ENCODE results near the gene SRP9.
A peak's percentile ranks its signal among the peaks of the same experiment; 100 is the strongest.
"Not testable (repeated sequence)": the region's sequence is repeated elsewhere in the genome, so short reads cannot be mapped to it uniquely, and the experiment has no call there.

SRP9 gene

GRCh38 chr1:225757927-225758656, 19.5 kb upstream of the SRP9 start:
- DNase-seq: no peak

DNA sequence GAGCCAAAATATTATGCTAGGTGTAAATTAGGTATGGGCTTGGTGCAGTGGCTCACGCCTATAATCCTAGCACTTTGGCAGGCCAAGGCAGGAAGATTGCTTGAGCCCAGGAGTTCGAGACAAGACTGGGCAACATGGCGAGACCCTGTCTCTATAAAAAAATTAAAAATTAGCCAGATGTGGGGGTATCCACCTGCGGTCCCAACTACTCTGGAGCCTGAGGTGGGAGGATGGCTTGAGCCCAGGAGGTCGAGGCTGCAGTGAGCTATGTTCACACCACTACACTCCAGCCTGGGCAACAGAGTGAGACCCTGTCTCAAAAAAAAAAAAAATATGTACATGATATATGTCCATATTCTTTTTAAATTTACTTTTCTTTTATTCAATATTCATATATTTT, 17.7 kb upstream of the SRP9 start:
- DNase-seq: not testable (repeated sequence)

GRCh38 chr1:225760531-225760930, 17.1 kb upstream of the SRP9 start:
- no peak for DNase-seq

DNA sequence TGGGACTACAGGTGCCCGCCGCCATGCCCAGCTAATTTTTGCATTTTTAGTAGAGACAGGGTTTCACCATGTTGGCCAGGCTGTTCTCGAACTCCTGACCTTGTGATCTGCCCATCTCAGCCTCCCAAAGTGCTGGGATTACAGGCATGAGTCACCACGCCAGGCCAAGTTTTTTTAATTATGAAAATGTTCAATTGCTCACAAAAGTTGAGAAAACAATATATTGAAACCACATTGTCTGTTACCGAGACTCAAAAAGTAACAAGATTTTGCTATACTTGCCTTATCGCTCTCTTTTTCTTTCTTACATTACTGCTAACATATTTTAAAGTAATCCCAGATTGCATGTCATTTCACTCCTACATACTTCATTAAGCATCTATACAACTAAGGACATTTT, 16.2 kb upstream of the SRP9 start:
- not testable (repeated sequence) for DNase-seq

DNA sequence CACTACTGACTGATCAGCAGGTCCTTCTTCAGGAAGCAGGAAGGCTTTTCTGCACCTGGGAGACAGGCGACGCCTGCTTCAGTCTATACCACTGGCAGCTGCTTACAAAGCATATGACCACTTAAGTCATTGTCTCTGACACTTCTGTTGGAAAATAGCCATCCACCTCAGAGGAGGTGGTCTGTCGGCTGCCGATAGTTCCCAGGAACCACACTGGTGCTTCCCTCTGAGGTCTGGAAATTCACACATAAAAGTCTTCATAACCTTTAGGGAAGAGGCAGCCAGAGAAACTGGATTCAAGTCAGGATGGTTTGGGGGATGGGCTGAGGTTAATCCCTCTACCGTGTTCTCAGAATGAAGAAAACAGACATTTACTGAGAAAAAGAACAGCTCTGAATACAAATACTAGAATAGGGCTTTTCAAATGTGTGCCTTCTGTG, 15.6 kb upstream of the SRP9 start:
- DNase-seq: no peak

DNA sequence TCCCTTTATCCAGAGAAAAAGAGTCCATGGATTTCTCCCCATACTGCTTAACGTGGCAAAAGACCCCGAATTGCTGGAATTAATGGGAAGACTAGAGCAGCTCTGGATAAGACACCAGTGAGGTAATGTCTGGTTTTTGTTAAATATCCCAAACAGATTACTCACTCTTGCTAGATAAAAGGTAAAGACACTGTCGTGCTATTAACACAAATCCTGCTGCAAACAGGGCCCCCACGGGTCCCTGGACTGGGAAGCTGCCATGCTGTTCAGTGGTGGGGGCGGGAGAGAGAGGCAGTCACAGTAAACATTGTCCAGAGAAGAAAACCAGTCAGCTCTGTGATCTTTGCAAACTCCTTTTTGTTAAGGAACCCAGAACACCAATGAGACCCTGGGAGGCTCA, 15.2 kb upstream of the SRP9 start:
- no peak for DNase-seq

DNA sequence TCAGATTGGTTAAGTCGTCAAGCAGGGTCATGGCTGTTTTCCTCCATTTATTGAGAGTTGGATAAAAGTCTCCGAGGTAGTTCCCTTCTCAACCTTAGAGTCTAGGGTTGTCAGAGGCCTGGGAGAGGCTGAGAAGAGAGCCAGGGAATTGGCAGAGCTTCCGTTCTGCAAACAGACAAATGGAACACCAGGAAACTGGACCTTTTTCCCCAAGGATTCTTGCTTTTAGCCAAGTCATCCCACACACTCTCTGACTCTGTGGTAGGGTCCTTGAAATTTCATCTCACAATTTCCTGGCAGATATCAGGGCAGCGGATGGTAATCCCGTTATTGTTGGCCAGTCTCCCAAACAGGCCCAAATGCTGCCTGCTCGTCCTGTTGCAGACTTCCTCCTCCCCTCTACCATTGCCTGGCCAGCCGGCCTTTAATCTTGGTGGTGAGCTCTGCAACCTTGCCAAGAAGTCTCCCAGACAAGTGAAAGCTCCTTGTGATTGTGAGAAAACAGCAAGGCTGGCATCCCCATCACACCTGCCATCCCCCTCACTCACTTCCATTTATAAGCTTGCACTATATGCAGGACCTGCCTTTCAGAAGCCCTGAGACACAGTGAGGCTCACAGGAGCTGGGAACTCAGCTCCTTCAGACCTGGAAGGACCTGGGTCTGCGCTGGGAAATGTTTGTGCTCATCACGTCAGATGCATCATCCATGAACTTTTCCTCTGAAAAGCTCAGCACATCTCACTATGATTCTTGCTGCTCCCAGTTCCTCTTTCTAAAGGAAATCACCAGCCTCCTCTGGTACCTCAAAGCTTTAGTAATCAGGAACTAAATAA, 13.7 kb upstream of the SRP9 start:
- no peak for DNase-seq

DNA sequence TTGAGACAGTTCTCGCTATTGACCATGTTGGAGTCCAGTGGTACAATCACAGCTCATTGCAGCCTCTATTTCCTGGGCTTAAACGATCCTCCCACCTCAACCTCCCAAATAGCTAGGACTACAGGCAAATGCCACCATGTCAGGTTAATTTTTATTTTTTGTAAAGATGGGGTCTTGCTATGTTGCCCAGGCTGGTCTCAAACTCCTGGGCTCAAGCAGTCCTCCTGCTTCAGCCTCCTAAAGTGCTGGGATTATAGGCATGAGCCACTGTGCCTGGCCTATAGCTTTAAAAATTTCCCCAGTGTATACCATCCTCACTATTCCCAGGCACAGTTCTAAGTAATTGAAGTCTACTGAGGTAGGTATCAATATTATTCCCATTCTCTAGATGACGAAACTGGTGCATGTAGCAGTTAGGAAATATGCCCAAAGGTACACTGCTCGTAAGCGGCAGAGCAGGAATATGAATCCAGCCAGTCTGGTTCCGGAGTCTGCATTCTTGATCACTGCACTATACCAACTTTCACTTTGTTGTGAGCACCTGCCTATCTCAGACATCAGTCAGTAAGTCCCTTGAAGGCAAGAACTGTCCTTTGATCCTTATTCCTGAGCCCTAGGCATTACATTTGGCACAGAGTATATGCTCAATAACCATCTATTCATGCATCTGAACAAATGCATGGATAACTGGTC, 11.5 kb upstream of the SRP9 start:
- DNase-seq: no peak

DNA sequence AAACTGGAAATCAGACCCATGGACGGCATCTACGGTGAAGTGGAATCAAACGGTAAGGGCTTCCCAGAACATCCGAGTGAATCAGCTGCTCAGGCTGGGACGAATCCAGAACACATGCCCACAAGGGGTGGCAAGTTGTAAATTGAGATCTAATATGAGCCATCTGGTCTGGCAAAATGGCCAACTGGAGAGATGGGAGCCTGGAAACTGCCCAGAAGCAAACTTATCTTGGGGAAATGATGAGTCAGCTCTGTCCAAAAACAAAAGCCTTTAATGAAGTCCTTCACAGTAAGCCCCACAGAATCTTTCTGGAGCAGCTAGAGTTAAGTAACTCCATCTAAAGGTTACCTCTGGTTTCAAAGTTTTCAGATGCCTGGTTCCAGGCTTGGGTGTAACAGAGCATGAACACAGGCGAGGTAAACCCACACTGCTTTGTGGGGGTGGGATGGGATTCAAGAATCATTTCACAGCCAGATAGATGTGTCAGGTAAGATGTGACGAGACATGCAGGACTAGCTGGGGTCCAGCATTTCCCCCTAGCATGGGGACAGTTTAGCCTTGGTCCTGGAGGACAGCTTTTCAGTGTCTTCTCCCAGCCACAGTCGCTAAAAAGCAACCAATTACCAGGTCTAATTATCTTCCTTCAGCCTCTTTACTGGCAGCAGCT, 10.5 kb upstream of the SRP9 start:
- no peak for DNase-seq

- no peak for DNase-seq
These were observed 9.7 kb upstream of the SRP9 start for GRCh38 chr1:225767634-225768540.

DNA sequence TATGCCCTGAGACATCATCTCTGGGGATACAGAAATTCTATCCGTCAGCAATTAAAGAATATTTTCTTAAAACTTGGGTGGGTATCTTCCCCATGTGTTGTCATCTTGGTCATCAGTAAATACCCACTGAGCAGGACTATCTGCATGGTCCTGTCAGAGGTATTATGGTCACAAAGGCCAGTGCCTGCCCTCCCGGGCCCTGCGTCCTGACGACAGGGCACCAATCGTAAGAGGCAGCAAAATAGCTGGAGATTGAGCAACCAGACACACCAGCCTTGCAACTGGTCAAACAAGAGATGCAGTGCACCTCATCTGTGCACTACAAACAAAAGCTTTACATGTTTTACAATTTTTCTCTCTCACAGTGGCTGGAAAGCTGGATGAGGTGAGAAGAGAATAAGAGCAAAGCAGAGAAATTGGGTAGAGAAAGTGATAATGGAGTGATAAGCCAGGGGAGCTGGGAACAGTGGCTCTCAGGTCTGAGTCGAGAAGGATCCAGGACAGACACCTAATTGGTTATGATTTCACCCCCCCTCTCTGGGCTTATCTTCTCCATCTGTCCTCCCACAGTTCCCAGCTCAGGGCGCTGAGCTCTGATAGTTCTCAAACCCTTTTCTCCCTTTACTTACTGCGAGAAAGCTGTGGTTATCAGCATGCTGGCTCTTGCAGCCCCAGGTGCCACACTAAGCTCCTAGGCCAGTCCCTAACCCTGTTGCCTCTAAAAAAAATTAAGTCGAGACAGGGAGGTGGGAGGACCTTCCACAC, 8.8 kb upstream of the SRP9 start:
- no peak for DNase-seq

DNA sequence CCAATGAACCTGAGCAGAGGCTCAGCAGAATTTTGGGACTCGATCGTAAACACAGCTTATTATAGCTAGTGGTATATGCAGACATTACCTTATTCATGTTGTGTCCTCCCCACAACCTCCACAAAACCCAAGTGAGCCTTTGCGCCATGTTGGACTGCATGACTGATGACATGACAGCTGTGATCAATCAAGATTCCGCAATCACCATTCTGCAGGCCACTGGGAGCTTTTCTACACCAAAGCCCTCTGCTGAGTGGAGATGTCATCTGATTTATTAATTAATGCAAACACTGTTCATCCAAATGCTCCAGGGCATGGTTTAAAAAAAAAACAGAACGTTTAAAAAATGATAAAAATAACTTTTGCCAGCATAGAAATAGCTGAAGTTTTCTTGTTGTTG, 7.9 kb upstream of the SRP9 start:
- DNase-seq: no peak

- DNase-seq: no peak
These were observed 6.9 kb upstream of the SRP9 start for GRCh38 chr1:225770561-225771248.

DNA sequence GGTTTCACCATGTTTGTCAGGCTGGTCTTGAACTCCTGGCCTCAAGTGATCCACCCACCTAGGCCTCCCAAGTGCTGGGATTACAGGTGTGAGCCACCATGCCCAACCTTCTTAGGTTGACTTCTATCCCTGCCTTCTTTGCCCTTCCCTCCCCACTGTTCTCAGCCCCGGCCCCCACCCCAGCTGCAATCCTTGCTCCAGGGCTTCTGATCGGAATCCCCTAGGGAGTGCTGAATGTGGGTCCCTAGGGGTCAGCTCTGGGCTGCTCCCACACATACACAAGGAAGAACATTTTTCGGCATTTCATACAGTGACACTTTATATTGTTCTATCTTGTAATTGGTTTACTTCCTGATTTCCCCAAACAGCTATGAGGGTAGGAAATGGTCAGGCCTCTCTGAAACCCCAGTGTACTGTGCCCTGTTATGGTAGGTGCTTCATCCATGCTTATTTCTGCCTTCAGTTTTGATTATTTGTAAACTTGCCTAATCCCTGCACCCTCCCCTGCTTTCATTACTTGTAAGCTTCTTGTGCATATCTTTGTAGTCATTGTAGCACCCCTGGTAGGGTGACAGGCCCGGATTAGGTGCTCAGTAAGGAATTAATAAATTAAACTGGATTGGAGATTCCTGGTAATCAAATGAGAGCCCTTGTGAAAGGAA, 5.8 kb upstream of the SRP9 start:
- DNase-seq: no peak

GRCh38 chr1:225772323-225772768, 5.3 kb upstream of the SRP9 start:
- DNase-seq: peak; percentile 23 to 44

DNA sequence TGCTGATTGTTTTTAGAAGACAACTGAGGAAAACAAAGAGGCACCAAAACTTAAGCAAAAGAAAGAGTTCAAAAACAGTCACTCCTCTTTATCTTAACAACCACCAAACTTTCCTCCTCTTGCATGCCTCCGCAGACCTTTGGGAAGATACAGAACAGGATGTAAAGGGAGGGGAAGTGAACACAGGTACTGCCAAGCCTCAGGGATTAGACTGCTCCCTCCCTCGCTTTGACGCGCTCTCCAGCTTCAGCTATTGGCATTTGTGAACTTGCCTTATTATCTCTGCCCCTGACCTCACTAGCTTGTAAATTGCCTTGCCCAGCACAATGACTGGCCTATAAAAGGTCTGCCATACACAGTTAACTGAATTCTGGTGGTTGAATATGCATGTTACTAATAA, 4.8 kb upstream of the SRP9 start:
- no peak for DNase-seq

DNA sequence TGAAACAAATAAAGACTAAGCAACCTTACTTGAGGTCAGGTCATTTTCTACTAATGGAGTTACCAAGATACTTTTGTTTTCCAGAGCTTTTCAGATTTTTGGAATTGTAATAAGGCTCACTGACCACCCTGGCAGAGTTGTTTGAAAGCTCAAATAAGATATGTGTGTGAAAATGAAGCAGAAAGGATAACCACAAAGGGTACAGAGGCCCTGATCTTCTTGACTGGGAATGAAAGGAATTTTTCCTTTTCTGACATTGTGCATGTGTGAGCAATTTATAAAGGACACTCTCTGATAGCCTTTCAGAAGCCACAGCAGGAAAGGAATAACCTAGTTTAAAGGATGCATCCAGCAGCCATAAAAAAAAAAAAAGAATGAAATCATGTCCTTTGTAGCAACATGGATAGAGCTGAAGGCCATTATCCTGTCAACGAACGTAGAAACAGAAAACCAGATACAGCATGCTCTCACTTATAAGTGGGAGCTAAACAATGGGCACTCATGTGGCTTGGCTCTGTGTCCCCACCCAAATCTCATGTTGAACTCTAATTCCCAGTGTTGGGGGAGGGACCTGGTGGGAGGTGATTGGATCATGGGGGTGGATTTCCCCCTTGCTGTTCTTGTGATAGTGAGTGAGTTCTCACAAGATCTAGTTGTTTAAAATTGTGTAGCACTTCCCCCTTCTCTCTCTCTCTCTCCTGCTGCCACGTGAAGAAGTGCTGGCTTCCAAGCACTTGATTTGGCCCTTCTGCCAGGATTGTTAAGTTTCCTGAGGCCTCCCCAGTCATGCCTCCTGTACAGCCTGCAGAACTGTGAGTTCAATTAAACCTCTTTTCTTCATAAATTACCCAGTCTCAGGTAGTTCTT, 3.1 kb upstream of the SRP9 start:
- DNase-seq: no peak

DNA sequence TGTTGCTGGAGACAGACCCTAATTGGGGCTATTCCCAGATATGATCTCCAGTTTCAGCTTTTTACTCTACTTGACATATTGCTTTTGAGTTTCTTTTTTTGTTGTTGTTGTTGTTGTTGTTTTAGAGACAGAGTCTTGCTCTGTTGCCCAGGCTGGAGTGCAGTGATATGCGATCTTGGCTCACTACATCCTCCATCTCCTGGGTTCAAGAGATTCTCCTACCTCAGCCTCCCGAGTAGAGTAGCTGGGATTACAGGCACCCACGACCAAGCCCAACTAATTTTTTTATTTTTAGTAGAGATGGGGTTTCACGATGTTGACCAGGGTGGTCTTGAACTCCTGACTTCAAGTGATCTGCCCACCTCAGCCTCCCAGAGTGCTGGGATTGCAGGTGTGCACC, 1.3 kb upstream of the SRP9 start:
- DNase-seq: no peak

GRCh38 chr1:225777058-225777582, 506 bp upstream of the SRP9 start:
- DNase-seq: peak in 1 of 2 donors; percentile 26
